Colonic mucosa (tissue), 4 donors: ENCODE measurements around the gene KIAA1755. TPM values are rescaled to one million over a fixed set of nuclear protein-coding genes. Genes with fewer than 3 reads are reported as not detected.
A peak's percentile ranks its signal among the peaks of the same experiment; 100 is the strongest.

Experiments used
- DNase-seq: peaks from one replicate; pipeline ENCODE4 v3.0.0-alpha.2; 2020
- H3K27ac ChIP-seq: fragments of 200-600 bp; one replicate; pipeline ENCODE4 v1.8.0; 2021
- H3K27me3 ChIP-seq: fragments of 200-600 bp; one replicate; pipeline ENCODE4 v1.8.0; 2021
- H3K36me3 ChIP-seq: fragments of 200-600 bp; one replicate; pipeline ENCODE4 v1.8.0; 2021
- H3K4me1 ChIP-seq: fragments of 200-600 bp; one replicate; pipeline ENCODE4 v1.8.0; 2021; ENCODE audit warnings: mild to moderate bottlenecking
- H3K4me3 ChIP-seq: fragments of 200-600 bp; one replicate; pipeline ENCODE4 v1.8.0; 2021
- H3K9ac ChIP-seq, 2 donors: one replicate each; pipeline ENCODE4 v1.7.0; 2013; ENCODE audit warnings: control low read depth in 2 of 2, low read depth in 2 of 2, low read length in 2 of 2
- H3K9me3 ChIP-seq: fragments of 200-600 bp; one replicate; pipeline ENCODE4 v1.8.0; 2021
- intact Hi-C: fragments of 100-400 bp; cut with DNase I; formaldehyde crosslinking; loops from one replicate; pipeline ENCODE4 v1.14.1; 2022
- total RNA-seq, 2 donors: library from RNA; stranded (reverse); fragmentation: NEBNext Ultra II Directional in 1 of 2; extraction: Animal tissue kit (Norgen Biotek cat#: 25700) in 1 of 2; gene quantifications; one replicate each; pipeline ENCODE4 v1.2.1, GENCODE V29; 2021
- TF ChIP-seq, protein P1 (sequence below): fragments of 200-600 bp; IDR thresholded peaks from one replicate; pipeline ENCODE4 v1.8.0; 2022; ENCODE audit warnings: antibody characterized with exemption, mild to moderate bottlenecking
- donor health status: healthy.
- donor health status: DM: no; HTN: no; CAD: no.
- donor health status: DM: no; HTN: no; CAD: no.

KIAA1755 gene
- total RNA-seq, 2 donors from 2014 or later, result 0.40 to 3.9 TPM

- DNase-seq, result no peak
- Histone ChIP-seq H3K36me3 (no peaks in the 10 kb centered on the region), H3K4me3 (no peak overlapping the region), H3K27me3 (no peaks in the 10 kb centered on the region), H3K4me1 (no peaks in the 10 kb centered on the region), H3K27ac (no peak overlapping the region), H3K9ac (no peak overlapping the region), H3K9me3 (no peaks in the 10 kb centered on the region)
- intact Hi-C loops, result no loop called here
- TF ChIP-seq, protein P1, sequence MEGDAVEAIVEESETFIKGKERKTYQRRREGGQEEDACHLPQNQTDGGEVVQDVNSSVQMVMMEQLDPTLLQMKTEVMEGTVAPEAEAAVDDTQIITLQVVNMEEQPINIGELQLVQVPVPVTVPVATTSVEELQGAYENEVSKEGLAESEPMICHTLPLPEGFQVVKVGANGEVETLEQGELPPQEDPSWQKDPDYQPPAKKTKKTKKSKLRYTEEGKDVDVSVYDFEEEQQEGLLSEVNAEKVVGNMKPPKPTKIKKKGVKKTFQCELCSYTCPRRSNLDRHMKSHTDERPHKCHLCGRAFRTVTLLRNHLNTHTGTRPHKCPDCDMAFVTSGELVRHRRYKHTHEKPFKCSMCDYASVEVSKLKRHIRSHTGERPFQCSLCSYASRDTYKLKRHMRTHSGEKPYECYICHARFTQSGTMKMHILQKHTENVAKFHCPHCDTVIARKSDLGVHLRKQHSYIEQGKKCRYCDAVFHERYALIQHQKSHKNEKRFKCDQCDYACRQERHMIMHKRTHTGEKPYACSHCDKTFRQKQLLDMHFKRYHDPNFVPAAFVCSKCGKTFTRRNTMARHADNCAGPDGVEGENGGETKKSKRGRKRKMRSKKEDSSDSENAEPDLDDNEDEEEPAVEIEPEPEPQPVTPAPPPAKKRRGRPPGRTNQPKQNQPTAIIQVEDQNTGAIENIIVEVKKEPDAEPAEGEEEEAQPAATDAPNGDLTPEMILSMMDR, result no peak
Measured at GRCh38 chr20:38170826-38171674, 89.5 kb downstream of the KIAA1755 start.

DNA sequence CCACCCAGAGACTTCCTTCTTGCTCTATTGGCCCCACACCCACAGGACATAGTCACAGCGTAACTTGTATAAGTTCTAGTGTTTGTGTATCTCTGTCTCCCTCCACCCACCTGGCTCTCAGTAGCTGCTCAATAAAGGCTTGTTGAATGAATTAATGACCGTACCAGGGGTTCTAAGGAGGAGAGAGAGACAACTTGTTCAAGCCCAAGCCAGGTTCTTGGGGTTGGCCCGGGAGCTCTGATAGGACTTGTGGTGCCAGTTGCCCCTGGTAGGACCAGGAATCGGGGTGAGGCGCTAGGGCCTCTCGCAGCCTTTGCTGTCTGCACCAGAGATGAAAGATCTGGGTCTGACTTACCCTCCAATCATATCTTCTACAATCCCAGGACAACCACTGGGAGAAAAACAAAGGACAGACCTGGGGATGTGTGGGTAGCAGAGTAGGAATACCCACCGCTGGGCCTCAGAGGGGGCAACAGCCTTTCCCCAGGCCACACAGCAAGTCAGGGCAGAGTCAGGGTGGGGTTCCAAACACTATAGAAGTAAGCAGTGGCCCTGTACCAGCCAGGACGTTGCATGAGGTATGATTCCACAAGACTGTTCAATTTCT is 90.2 kb downstream of the KIAA1755 start:
- Histone ChIP-seq H3K9me3 (no peaks in the 10 kb centered on the region), H3K9ac (peak overlapping the region in 1 of 2 donors; percentile 7), H3K36me3 (no peaks in the 10 kb centered on the region), H3K4me3 (no peak overlapping the region), H3K27ac (no peak overlapping the region), H3K27me3 (no peaks in the 10 kb centered on the region), H3K4me1 (no peaks in the 10 kb centered on the region)
- no peak for DNase-seq
- TF ChIP-seq, protein P1, result no peak
- intact Hi-C loops, result no loop called here

GRCh38 chr20:38169636-38170193 is 90.8 kb downstream of the KIAA1755 start:
- H3K27me3 ChIP-seq, result no peaks in the 10 kb centered on the region
- H3K9me3 ChIP-seq, result no peaks in the 10 kb centered on the region
- intact Hi-C loops, result loop anchor here (5.0 kb wide), 4 partner anchors 53 to 112 kb away; no protein-coding TSS in a partner anchor
- no peak overlapping the region for H3K4me3 ChIP-seq
- H3K4me1 ChIP-seq, result no peaks in the 10 kb centered on the region
- no peak overlapping the region for H3K27ac ChIP-seq
- no peak for DNase-seq
- H3K36me3 ChIP-seq, result no peaks in the 10 kb centered on the region
- TF ChIP-seq, protein P1, result no peak
- peak overlapping the region in 1 of 2 donors; percentile 7 for H3K9ac ChIP-seq

- DNase-seq, result no peak
- Histone ChIP-seq H3K36me3 (no peaks in the 10 kb centered on the region), H3K27me3 (no peaks in the 10 kb centered on the region), H3K27ac (peak overlapping the region; percentile 20), H3K4me3 (no peak overlapping the region), H3K9me3 (no peaks in the 10 kb centered on the region), H3K9ac (no peak overlapping the region), H3K4me1 (no peaks in the 10 kb centered on the region)
- TF ChIP-seq, protein P1, result no peak
- intact Hi-C loops, result loop anchor here (5.0 kb wide), 4 partner anchors 53 to 112 kb away; no protein-coding TSS in a partner anchor
Measured at GRCh38 chr20:38168791-38169589, 91.5 kb downstream of the KIAA1755 start.
